ENCODE measurements around the gene HEG1.
"Not testable (repeated sequence)": the region's sequence is repeated elsewhere in the genome, so short reads cannot be mapped to it uniquely, and the experiment has no call there.

The HEG1 gene

DNA sequence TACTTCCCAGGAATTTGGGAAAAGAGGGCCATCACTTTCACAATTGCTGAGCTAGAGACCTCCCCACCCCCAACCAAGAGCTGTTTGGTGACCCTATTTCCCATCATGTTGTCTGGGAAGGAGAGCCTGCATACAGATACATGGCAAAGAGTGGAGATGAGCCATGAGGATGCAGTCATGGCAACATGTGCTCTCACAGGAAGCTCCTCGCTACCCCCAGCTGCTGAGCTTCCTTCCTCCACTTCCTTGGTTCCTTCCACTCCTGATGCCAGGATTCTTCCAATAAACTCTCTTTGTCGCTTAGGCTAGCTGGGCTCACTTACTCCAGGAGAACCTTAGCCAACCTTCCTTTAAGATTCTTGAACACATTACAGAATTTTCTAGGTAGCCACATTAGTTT, 72.9 kb downstream of the HEG1 start:
- DNase-seq = no peak

DNA sequence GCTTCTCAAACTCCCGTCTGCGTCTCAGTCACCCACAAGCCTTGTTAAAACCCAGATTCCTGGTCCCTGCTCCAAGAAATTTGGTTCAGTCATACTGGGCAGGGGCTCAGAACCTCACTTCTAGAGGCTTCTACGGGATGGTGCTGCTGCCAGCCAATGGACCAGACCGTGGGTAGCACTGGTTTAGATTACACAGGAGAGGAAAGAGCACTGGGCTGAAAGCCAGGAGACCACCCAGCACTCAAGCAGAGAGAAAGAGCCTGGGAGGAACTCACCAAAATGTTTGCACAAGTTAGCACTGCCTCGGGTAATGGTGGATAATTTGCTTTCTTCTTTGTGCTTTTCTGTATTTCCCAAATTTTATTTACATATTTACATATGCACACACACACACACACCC, 74.3 kb downstream of the HEG1 start:
- DNase-seq = no peak

DNA sequence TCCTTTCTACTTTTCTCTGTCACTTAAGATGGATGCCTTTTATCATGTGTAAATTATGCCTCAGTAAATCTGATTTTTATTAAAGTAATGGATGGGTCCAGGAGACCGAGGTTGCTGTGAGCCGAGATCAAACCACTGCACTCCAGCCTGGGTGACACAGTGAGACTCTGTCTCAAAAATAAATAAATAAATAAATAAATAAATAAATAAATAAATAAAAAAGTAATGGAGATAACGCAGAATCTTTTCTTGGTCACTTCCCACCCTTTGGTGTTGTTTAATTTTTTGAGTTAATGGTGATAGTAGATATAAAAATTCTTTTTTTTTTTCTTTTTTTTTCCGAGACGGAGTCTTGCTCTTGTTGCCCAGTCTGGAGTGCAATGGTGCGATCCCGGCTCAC, 77.2 kb downstream of the HEG1 start:
- DNase-seq = no peak

DNA sequence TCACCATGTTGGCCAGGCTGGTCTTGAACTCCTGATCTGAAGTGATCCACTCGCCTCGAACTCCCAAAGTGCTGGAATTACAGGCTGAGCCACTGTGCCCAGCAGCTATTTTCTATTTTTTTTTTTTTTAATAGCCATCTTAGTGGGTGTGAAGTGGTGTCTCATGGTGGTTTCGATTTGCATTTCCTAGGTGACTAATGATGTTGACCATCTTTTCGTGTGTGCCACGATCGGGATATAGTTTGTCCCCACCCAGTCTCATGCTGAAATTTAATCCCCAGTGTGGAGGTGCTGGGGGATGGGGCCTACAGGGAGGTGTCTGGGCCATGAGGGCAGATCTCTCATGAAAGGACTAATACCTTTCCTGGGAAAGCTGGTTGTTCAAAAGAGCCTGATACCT, 79.4 kb downstream of the HEG1 start:
- no peak for DNase-seq

DNA sequence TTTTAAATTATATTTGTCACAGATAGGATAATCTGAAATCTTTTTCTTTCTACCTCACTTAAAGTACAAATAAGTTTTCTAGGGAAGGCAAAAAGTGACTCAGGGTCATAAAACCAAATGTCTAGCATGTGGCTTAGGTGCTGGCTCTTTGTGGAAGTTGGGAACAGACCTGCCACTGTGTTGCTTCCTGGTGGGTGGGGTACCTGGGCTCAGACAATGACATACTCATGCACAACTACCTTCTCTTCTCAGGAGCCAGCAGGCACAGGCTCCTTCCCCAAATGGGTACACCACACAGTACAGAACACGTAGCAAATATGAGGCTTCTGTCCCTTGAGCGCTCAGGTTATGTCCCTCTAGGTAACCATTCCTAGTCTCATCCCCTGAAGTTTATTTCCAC, 81.1 kb downstream of the HEG1 start:
- no peak for DNase-seq

DNA sequence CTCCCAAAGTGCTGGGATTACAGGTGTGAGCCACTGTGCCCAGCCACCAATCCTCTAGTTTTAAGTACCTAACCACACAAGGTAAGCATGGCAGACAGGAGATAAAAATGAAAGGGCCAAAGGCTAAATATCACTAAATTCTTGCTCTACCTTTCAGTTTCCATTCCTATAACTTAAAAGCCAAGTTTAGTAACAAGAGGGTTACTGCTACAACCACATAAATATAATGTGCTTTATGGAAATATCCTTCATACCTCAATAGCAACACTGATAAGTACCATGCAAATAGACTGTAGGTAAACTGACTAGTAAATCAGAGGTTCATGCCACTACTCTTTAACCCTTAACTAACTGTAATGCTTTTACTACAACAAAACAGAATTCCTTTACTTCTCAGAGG, 82.5 kb downstream of the HEG1 start:
- DNase-seq = no peak

DNA sequence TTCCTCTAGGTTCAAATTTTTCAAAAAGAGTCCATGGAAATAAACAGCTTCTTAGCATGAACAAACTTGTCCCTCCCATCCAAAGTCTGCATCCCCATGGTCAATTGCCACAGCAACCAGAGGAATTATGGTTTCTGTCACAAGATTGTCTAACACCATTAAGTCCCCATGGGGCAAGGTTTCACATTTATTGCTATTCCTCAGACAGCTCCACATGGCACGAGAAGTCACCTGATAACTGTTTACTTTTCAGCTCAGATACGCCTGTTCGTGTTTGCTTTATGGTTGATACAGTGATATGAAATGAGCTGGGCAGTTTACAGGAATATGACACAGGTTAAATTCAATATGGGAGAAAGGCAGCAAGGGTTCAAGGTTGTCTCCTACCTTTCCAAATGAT, 83.3 kb downstream of the HEG1 start:
- no peak for DNase-seq

DNA sequence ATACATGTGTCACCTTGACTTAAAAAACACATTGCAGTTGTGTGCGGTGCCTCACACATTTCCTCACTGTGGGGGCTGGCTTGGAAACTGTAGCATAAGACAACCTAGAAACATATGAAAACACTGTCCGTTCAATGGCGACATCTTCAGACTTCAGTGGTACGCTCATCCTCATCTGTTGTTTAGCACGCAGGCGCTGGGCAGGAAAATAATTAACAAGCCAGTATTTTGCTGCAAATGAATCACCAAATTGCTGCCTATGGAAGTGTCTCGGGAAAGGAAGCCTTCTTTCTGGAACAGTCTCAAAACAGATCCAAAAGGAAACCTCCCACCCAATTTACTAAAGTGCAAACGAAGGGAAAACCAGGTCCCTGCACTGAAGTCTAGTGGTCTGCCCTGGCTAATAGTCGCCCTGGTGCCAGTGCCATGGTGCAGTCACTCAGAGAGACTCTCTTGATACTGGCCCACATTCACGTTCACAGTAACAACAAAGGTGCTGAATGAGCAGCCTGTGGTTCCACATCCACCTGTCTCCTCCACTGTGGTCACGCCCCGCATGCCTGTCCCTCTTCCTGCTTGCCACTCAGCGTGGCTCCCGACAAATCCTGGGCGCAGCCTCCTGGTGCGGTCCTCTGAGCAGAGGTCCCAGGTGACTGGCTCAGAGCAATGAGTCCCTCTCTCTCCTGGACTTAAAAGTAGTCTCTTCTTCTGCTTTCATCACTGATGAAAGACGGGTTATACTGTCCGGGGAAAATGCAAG, 85.7 kb downstream of the HEG1 start:
- DNase-seq = no peak

DNA sequence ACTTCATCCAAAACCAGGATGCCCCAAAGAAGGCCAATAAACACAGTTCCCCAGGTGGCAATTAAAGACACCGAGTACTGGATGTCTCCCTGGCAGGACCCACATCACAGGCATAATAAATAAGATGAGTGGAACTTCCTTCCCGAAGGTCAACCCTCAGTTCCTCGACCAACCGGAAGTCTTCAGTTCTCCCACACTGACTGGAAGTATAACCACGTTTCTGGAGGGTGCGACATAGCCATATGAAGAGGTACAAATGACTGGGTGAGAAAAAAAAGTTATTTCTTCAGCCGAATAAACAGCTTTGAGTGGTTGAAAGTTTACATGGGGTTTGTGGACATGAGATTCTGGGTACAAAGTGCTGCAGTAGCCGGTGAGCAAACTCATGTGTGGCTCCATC, 86.6 kb downstream of the HEG1 start:
- no peak for DNase-seq

DNA sequence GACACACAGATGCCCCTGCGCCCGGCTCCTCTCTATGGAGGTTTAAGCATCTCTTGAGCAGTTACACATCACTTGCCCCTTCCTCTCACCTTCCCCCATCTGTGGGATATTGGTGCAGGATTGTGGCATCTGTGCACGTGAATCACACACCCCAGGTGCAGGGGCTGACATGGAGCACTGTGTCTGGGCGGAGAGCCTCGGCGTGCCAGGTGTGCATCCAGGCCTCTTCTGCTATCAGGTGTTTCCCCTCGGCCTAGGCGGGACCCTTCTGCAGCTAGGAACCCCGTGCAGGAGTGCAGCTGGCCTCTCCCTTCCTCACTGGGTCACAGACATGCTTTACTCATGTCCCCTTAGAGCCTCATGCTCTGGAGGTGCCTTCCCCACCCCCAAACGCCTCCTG, 87.8 kb downstream of the HEG1 start:
- no peak for DNase-seq

DNA sequence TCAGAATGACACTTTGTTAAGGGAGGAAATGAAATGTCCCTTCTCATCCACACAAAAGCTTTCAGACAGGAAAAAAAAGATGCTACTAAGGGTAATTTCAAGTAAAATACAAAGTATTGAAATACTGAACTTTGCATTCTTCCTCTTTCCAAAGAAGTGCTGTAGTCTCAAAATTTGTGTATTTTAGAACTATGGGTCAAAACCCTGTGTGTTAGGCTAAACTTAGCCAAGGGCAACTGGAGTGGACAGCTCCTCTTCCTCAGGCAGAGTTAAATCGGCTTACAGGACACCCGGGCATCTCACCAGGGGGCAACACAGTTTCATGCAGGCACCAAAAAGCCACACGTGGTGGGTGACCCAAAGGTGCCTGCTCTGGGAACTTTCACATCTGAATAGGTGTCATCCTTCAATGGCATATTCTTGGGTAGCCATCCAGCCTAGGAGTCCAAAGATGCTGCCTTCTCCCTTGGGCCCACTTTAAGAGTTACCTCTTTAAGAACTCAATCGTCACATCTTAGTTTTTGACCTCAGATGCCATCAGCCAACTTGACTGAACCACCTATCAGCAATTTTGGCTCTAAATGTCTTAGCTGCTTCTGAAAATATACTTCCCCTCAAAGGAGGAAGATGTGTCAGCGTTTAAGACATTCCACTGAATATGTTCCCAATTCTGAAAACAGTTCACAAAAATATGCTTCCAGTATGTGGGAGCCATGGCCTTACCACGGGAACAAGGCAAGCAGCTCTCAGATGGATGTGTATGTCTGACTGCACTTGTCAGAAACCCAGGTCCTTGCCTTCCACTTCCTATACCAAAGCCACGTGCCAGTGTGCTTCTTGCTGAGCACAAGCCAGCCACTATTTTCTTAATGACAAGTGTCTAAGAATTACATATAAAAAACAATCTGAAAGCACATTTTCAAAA, 89.0 kb downstream of the HEG1 start:
- DNase-seq = no peak

DNA sequence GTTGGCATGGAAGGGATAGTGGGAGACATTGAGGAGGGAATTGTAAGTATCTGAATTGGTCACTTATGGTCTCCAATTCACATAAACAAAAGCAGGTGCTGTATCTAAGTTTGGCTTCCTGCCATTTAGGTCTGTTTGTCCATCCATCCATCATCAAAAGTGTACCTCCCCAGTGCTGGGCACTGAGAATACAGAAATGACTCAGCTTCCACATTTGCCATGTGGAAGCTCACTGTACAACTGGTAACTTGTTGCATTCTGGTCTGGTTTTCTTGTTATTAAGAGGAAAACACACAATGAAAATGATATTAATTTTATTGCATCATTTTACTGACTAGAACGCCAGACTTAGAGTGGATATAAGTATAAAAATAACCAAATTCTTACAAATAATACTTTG, 90.4 kb downstream of the HEG1 start:
- no peak for DNase-seq

DNA sequence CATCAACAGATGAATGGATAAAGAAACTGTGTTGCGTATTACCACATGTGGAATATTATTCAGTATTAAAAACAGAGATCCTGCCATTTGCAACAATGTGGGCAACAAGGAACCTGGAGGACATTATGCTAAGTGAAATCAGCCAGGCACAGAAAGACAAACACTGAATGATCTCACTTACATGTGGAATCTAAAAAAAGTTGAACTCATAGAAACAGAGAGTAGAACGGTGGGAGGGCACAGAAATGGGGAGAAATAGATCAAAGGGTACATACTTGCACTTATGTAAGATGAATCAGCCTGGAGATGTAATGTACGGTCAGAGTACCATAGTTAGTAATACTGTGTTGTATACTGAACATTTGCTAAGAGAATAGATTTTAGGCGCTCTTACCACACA, 91.4 kb downstream of the HEG1 start:
- DNase-seq = no peak

DNA sequence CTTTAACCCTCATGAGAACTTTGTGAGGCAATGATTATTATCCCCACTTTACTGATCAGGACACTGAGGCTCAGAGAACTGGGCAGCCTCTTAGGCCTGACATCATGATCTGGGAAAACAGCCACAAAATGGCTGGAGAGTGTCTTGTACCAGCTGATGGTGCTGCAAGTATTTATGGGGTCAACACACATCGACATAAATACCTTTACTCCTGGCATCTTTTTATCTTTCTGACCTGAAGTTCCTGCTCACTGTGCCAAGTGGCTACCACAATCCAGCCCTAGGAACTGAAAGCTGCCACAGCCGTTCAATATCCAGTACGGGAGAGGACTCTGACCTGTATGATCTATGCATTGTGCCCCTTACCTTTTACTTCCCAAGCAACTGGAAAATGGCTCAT, 92.0 kb downstream of the HEG1 start:
- no peak for DNase-seq

DNA sequence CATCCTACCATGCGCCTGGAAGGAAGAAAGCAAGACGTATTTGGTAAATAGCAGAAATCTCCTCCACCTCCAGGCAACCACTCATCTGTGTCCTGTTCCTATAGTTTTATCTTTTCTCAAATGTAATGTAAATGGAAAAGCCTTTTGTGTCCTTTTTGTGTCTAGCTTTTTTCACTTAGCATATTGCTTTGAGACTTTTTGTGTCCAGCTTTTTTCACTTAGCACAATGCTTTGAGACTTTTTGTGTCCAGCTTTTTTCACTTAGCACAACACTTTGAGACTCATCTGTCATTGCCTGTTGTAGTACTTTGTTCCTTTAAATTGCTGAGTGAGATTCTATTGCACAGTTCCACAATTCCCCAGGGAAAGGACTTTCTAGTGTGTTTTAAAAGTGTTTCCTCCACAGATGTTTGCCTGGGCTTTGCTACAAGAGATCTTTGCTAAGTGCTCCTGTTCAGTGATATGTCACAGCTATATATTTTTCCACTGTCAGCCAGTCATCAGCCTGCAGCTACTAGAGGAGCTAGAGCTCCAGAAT, 93.3 kb downstream of the HEG1 start:
- DNase-seq = no peak

DNA sequence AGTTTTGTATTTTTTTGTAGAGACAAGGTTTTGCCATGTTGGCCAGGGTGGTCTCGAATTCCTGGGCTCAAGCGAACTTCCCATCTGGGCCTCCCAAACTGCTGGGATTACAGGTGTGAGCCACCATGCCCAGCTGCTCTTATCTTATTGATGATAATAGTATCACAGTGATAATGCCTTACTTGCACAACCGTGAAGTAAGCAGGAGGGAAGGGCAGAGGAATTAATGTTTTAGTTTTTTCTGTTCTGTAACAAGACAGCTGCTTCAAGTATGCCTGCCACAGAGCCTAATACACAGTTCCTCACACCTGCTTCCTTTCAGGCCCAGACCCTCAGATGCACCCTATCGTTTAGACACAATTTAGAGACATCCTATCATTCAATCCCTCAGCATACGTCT, 95.1 kb downstream of the HEG1 start:
- DNase-seq = no peak

DNA sequence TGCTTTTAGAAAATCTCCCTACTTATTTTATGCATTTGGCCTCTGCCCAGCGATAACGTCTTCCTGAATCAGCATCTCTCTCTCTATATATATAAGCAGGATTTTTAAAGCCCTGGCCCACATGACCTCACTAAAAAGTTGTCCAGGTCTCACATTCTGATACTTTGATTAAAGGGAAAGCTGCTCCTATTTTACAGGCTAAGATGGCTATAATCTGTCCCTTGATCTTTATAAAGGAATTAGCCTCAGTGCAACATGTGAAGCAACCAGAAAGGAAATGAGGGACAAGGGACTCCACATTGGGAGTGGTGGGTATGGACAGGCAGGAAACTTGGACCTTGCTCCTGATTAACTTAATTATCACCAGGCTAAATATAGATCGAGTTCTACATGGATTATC, 95.7 kb downstream of the HEG1 start:
- no peak for DNase-seq

DNA sequence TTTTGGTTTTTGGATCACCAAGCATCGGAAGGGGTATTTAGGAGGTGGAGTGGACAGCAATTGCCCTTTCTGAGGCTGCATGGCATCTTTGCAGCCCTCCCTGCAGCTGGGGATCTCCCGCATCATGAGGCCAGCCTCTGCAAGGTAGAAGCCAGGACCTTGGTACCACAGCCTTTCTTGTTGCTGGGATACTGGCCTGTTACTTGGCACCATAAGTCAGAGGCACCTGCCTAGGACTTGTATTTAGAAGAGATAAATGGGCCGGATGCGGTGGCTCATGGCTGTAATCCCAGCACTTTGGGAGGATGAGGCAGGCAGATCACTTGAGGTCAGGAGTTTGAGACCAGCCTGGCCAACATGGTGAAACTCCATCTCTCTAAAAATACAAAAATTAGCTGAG, 97.8 kb downstream of the HEG1 start:
- not testable (repeated sequence) for DNase-seq

DNA sequence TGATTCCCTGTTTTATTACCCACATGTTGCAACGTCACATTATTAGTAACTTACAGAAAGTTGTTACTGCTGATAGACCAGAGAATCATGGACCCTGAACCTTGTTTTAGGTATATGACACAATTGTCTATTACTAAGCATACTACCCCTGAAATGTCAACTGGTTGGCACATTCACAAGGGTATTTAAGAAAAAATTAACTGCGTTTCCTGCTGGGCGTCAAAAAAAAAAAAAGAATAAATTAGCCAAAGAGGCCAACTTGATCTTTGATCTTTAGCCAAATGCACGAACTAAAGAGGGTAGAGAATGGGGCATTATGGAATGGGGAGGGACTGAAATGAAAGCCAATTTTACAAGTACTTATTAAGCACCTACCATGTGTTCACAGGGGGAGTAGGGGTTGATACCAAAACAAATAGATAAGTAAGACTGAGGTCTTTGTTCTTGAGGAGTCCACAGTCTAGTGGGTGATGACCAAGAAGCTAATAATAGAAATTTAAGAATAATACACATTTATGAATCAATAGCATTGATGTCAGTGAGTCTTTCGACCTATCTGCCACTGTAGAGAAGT, 103.4 kb downstream of the HEG1 start:
- DNase-seq = no peak

DNA sequence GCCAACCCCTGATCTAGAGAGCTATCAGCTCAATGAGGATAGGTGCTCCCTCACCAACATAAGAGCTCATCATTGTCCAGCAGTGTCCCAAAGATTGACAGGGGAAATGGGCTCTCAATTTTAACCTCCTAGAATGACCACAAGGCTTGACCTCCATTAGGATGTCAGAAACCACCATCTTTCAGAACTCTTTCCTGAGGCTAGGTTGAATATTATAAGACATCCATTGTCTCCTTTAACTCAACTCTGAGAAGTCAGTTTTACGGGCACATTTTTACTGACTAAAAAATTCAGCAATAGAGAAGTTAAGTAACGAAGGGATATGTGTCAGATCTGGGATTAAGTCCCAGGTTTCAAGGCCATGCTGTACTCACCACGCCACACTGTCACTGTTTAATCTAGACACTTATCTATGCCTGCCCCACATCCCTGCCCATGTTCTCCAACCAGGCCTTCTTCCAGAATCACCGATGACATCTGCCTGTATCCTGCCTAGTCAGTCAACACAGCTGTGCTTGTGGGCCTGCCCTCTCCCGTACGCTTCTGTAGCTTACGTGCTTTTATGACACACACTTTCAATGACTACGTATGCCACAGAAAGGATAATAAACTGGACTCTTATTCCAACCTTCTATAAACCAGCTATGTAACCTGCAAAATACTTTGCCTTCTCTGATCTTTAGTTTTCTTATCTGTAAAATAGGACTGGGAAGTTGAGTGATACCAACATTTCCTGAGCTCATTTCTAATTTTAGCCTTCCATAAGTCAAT, 104.1 kb downstream of the HEG1 start:
- no peak for DNase-seq

DNA sequence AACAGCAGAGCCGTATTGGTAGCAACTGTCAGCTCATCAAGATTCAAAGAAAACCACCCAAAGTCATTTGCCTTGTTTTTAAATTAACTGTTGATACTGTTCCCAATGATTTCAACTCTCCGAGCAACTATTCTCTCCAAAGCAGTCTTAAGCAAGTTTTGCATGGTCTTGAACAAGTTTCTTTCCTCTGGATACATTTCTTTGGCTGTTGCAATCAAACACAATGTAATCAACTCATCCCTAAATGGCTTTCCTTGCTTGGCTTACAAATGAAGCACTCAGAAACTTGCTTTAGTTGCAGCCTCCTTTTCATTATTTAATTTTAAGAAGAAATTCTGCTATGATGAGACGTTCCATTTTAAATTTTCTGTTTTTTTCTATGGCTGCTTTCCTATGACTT, 105.8 kb downstream of the HEG1 start:
- no peak for DNase-seq

DNA sequence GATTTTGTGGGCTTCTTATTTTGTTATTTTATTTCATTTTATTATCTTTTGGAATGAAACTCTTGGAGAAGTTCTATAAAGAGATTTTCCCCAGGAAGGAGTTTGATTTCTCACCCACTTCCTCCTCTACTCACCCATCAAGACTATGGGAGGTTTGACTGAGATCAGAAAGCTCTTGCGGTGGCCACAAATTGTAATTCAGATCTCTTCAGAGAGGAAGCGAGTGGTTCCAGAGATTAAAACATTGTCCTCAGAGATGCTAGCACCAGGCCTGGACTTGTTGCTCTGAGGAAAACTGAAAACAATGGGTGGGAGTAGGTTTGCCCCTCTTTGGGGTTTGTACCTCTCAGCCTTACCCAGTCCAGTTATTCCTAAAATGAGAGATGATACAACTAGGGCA, 113.2 kb downstream of the HEG1 start:
- no peak for DNase-seq

DNA sequence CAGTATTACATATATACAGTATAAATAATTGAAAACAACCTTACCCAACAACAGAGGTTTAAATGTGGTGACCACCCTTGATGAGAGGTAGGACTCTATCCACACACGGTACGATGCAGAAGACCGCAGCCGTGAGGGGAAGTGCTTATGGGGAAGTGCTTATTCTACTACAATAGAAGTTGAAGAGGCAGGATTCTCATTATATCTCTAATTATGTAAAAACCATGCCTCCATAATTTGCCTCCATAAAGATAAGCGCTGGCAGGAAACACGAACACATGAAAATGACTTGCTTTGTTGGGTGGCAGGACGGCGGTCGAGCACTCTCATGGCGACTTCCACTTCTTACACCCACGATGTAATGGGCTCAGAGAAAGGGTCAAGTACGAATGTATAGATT, 114.0 kb downstream of the HEG1 start:
- peak in 1 of 2 donors; percentile 13 for DNase-seq

Data from CD4-positive, alpha-beta T cell treated with Interleukin-1 beta for 1 hour (primary cell).